Tibial nerve (tissue), 4 donors: Measurements from ENCODE around the gene RAB12. TPM values are rescaled to one million over a fixed set of nuclear protein-coding genes. Genes with fewer than 3 reads are reported as not detected.

Experiments used
- DNase-seq, 2 donors: peaks; one replicate each; pipeline ENCODE4 v3.0.0-alpha.2; 2019; ENCODE audit warnings: low spot score in 2 of 2
- H3K27ac ChIP-seq, 4 donors: fragments of 200-600 bp; sonication (generic) in 3 of 4; one replicate each; pipeline ENCODE4 v1.5.1; 2017 to 2019; ENCODE audit warnings: mild to moderate bottlenecking in 1 of 4
- H3K27me3 ChIP-seq, 2 donors: fragments of 200-600 bp; sonication (generic) in 1 of 2; one replicate each; pipeline versions ENCODE4 v1.5.1 to v1.6.0; 2017 to 2019
- H3K36me3 ChIP-seq, 3 donors: fragments of 200-600 bp; sonication (generic); one replicate each; pipeline ENCODE4 v1.5.1; 2018 to 2019
- H3K4me1 ChIP-seq, 4 donors: fragments of 200-600 bp; sonication (generic) in 3 of 4; one replicate each; pipeline ENCODE4 v1.5.1; 2017 to 2019
- H3K4me3 ChIP-seq, 4 donors: fragments of 200-600 bp; sonication (generic) in 3 of 4; one replicate each; pipeline ENCODE4 v1.5.1; 2017 to 2019; ENCODE audit warnings: mild to moderate bottlenecking in 1 of 4, moderate library complexity in 1 of 4
- H3K9me3 ChIP-seq, 4 donors: fragments of 200-600 bp; sonication (generic) in 3 of 4; one replicate each; pipeline ENCODE4 v1.5.1; 2017 to 2019
- CTCF ChIP-seq, 5 experiments: fragments of 200-600 bp in 3 of 5; fragments of 450-650 bp in 2 of 5; sonication (generic) in 3 of 5; IDR thresholded peaks; one replicate each; pipeline ENCODE4 v1.5.1; 2016 to 2019; ENCODE audit warnings: antibody characterized with exemption in 5 of 5, mild to moderate bottlenecking in 3 of 5, moderate library complexity in 2 of 5
- EP300 ChIP-seq, 2 donors: sonication (generic); formaldehyde crosslinking; IDR thresholded peaks; one replicate each; pipeline ENCODE4 v1.6.1; 2017; ENCODE audit warnings: antibody characterized with exemption in 2 of 2, mild to moderate bottlenecking in 1 of 2
- POLR2A ChIP-seq, 2 donors: fragments of 450-650 bp; IDR thresholded peaks; one replicate each; pipeline ENCODE4 v1.6.1; 2017; ENCODE audit warnings: antibody characterized with exemption in 2 of 2, mild to moderate bottlenecking in 2 of 2, moderate library complexity in 2 of 2
- WGBS, 2 donors: methylation state at CpG; one replicate each; pipeline ENCODE4 v1.1.5; 2018; 5-methylcytosine and 5-hydroxymethylcytosine counted together
- total RNA-seq, 4 donors: library from RNA; depleted of rRNA; stranded (reverse); fragments of >200 nt; gene quantifications; one replicate each; pipeline ENCODE4 v1.1.0, GENCODE V29; 2016

RAB12 gene
- total RNA-seq, 4 donors from 2014 or later, result 36.0 to 102 (median 53.5) TPM

- 44 to 45% methylated on average over 18 of the region's 18 CpGs for WGBS, 2 donors
- H3K4me1 ChIP-seq, result peaks cover 0 to 50% (median 40%) of the 10 kb centered on the region in 4 donors
- TF ChIP-seq EP300 (IDR thresholded peaks at IDR 0.05) (no peak), POLR2A (IDR thresholded peaks at IDR 0.05) (no peak)
- H3K27ac ChIP-seq, result peak overlapping the region; percentile 73 to 91 (median 84)
- no peaks in the 10 kb centered on the region for H3K36me3 ChIP-seq
- DNase-seq, result no peak
- H3K9me3 ChIP-seq, result no peaks in the 10 kb centered on the region
- H3K4me3 ChIP-seq, result peak overlapping the region; percentile 49 to 90 (median 78)
- no peaks in the 10 kb centered on the region for H3K27me3 ChIP-seq
Observed at GRCh38 chr18:8607776-8608742, 1.2 kb upstream of the RAB12 start.

DNA sequence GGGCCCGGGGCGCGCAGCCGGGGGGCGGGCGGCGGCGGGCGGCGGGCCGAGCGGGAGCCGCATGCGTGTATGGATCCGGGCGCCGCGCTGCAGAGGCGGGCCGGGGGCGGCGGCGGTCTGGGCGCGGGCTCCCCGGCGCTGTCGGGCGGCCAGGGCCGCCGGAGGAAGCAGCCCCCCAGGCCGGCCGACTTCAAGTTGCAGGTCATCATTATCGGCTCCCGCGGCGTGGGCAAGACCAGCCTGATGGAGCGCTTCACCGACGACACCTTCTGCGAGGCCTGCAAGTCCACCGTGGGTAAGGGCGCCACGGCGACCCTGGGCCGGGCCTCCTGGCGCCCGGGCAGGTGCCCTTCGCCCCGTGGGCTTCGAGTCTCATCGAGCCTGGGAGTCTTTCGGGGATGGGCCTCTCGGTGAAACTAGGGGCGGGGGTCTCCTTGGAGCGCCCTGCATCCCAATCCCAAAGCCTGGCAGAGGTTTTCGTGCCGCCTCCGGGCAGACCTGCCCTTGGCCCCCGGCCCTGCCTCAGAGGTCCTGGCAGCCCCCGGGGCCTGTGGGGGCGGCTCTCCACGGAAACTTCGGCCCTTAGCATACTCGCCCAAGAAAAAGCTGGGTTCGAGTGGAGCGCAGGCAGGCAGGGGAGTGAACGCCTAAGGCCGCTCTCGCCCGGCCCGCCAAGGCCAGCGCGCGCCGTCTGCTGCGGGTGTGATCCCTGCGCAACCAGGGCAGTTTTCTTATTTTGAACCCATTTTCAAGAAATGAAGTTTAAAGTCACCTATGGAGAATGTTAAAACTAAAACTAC, 622 bp downstream of the RAB12 start:
- peaks cover 0 to 62% (median 38%) of the 10 kb centered on the region in 4 donors for H3K4me1 ChIP-seq
- WGBS, 2 donors, result 1% methylated on average over 13 to 60 of the region's 78 CpGs

GRCh38 chr18:8610459-8610851, 1.2 kb downstream of the RAB12 start:
- Histone ChIP-seq H3K9me3 (no peaks in the 10 kb centered on the region), H3K36me3 (no peaks in the 10 kb centered on the region), H3K4me1 (peaks cover 0 to 68% (median 39%) of the 10 kb centered on the region in 4 donors), H3K27ac (peak overlapping the region in 3 of 4 donors; percentile 63 to 88 (median 71)), H3K4me3 (peak overlapping the region; percentile 77 to 91 (median 85)), H3K27me3 (no peaks in the 10 kb centered on the region)
- no peak for DNase-seq
- 5 to 9% methylated on average over 13 of the region's 13 CpGs for WGBS, 2 donors
- TF ChIP-seq POLR2A (IDR thresholded peaks at IDR 0.05) (no peak), CTCF (IDR thresholded peaks at IDR 0.05) (no peak), EP300 (IDR thresholded peaks at IDR 0.05) (no peak)

More for the DNA sequence above, 622 bp downstream of the RAB12 start:
- Histone ChIP-seq H3K9me3 (no peaks in the 10 kb centered on the region), H3K4me3 (peak overlapping the region; percentile 77 to 91 (median 85)), H3K27ac (peak overlapping the region in 3 of 4 donors; percentile 63 to 88 (median 71)), H3K27me3 (no peaks in the 10 kb centered on the region), H3K36me3 (no peaks in the 10 kb centered on the region)
- TF ChIP-seq POLR2A (IDR thresholded peaks at IDR 0.05), result no peak
- no peak for TF ChIP-seq EP300 (IDR thresholded peaks at IDR 0.05)
- no peak for TF ChIP-seq CTCF (IDR thresholded peaks at IDR 0.05)
- no peak for DNase-seq

GRCh38 chr18:8611916-8612576, 2.8 kb downstream of the RAB12 start:
- DNase-seq, result no peak
- H3K27ac ChIP-seq, result no peak overlapping the region

More at GRCh38 chr18:8611916-8612576, 2.8 kb downstream of the RAB12 start:
- H3K4me3 ChIP-seq, result no peak overlapping the region
- H3K4me1 ChIP-seq, result peaks cover 3 to 79% (median 47%) of the 10 kb centered on the region in 4 donors
- TF ChIP-seq CTCF (IDR thresholded peaks at IDR 0.05) (no peak), POLR2A (IDR thresholded peaks at IDR 0.05) (no peak), EP300 (IDR thresholded peaks at IDR 0.05) (no peak)
- H3K36me3 ChIP-seq, result no peaks in the 10 kb centered on the region
- no peaks in the 10 kb centered on the region for H3K27me3 ChIP-seq
- H3K9me3 ChIP-seq, result no peaks in the 10 kb centered on the region
- 93% methylated on average over 17 of the region's 17 CpGs for WGBS, 2 donors
